ENCODE measurements around the gene SAE1.

- TF ChIP-seq CTCF (IDR thresholded peaks at IDR 0.05) (no peak), POLR2AphosphoS5 (IDR thresholded peaks at IDR 0.05) (no peak), POLR2A (IDR thresholded peaks at IDR 0.05) (no peak)
These were observed 2.4 kb downstream of the SAE1 start for GRCh38 chr19:47133021-47133471.
